IPS-20b (cell line): ENCODE results near the gene KRT81.

ENCODE experiments used
- H3K27ac ChIP-seq: one replicate; pipeline ENCODE4 v1.5.1; 2013; ENCODE audit warnings: low read length
- H3K27me3 ChIP-seq: 2 replicates; pipeline ENCODE4 v1.6.1; 2013; ENCODE audit warnings: mild to moderate bottlenecking, low read length, inconsistent platforms; ENCODE audit not compliant: insufficient read depth
- H3K36me3 ChIP-seq: 2 replicates; pipeline ENCODE4 v1.6.1; 2013; ENCODE audit warnings: low read depth, mild to moderate bottlenecking, inconsistent platforms, low read length, moderate library complexity; ENCODE audit not compliant: insufficient read depth
- H3K4me1 ChIP-seq: 2 replicates; pipeline ENCODE4 v1.6.1; 2013; ENCODE audit warnings: mild to moderate bottlenecking, control low read depth, inconsistent platforms, low read length, moderate library complexity; ENCODE audit not compliant: insufficient read depth
- H3K4me3 ChIP-seq: 2 replicates; pipeline ENCODE4 v1.5.1; 2013; ENCODE audit warnings: mild to moderate bottlenecking, low read length, inconsistent platforms
- H3K9ac ChIP-seq: 2 replicates; pipeline ENCODE4 v1.6.1; 2013; ENCODE audit warnings: low read depth, mild to moderate bottlenecking, inconsistent platforms, low read length, moderate library complexity
- H3K9me3 ChIP-seq: 2 replicates; pipeline ENCODE4 v1.6.1; 2013; ENCODE audit warnings: mild to moderate bottlenecking, low read depth, low read length, inconsistent platforms; ENCODE audit not compliant: insufficient read depth

The KRT81 gene

DNA sequence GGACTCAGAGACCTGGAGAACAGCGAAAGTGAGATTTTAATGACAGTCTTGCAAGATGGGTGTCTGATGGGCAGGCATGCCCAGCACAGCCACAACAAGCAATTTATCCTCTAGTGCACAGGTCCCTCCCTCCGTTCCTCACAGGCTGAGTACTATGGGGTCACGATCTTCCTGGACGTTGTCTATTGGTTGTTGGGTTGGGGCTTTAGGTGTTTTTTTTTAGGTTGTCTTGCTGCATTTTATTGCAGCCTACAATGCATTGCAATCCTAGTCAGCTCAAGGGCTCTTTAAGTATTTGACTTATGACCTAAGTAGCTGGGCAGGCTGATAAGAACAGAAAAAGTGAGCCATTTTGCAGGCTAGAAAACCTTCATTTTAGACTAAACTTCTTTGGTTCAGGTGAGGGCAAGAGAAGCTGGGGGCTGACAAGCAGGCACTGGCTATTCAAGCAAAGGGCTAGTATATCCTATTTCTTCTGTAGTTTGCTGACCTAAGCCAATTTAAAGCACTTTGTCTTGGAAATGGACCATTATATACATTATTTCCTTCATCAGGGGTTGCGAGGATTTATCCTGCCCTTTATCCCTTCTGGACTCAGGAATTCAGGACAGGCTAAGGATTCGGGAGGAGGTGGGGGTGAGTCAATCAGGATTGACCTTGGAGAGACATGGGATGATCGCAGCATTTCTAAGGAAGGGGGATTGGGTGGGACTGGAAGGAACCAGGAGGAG is 52.3 kb downstream of the KRT81 start:
- Histone ChIP-seq H3K27me3 (peaks cover 24% of the 10 kb centered on the region), H3K27ac (no peak overlapping the region), H3K9ac (no peak overlapping the region), H3K4me3 (no peak overlapping the region), H3K4me1 (peaks cover 13% of the 10 kb centered on the region; the same call in 1 of the 2 replicates), H3K36me3 (no peaks in the 10 kb centered on the region), H3K9me3 (no peaks in the 10 kb centered on the region)

DNA sequence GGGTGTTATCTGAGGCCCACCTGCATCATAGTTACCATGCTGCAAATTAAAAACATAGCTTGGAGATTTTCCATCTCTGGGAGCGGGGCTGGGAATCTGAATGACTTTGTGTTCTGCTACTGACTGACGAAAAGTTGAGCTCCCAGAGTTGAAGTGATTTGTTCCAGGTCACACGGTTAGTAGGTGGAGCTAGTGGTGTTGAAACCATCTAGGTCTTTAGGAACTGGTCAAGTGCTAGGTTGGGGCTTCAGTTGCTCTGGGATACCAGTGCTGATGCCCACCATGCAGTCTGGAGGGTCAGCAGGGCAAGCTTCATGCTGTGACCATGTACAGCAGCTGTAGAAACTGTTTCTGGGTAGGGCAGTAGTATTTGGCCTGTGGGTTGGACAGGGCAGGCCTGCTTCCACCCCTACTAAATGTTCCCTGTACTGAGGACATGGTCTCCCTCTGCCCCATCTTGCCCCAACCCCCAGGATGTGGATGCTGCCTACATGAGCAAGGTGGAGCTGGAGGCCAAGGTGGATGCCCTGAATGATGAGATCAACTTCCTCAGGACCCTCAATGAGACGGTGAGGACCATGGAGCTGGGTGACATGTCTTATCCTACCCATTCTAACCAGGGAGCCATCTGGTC is 53.0 kb downstream of the KRT81 start:
- Histone ChIP-seq H3K4me1 (peaks cover 14% of the 10 kb centered on the region; the same call in 1 of the 2 replicates), H3K4me3 (no peak overlapping the region), H3K9ac (no peak overlapping the region), H3K36me3 (no peaks in the 10 kb centered on the region), H3K9me3 (no peaks in the 10 kb centered on the region), H3K27ac (no peak overlapping the region), H3K27me3 (peaks cover 31% of the 10 kb centered on the region)

DNA sequence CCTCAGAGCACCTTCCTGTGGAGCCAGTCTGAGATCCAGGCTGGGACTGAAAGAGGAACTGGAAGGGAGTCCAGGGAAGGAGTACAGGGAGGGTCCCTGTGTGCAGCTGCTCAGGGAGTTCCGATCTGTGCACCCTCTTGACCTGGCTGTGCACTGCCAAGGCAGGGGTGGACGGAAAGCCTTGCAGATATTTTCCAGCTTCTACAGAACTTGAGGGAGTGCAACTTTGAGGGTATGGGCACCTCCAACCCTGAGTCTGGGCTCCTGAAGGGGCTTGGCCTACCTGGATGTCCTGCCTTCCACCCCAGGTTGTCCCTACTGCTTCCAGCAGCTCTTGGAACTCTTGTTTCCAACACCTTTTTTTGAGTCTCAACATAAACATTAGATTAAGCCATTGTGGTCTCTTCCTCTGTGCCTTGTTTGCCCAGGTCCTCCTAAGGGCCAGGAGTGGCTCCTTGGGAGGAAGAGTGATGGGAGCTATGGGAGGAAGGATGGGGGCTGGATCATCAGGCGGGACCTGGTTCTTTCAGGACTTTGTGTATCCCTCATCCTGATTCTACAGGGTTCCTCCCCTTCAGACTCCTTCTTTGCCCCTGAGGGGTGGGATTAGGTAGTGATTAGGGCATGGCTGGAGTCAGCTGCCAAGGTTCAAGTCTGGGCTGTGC is 54.8 kb downstream of the KRT81 start:
- Histone ChIP-seq H3K4me3 (no peak overlapping the region), H3K27me3 (peaks cover 49% of the 10 kb centered on the region), H3K4me1 (peaks cover 16% of the 10 kb centered on the region; the same call in 1 of the 2 replicates), H3K9me3 (no peaks in the 10 kb centered on the region), H3K36me3 (no peaks in the 10 kb centered on the region), H3K27ac (no peak overlapping the region), H3K9ac (no peak overlapping the region)
